Testis (tissue), 2 donors: ENCODE results near the gene GNAI2.

Source experiments
- CTCF ChIP-seq, 3 experiments: fragments of 450-650 bp in 2 of 3; fragments of 200-600 bp in 1 of 3; sonication (generic) in 1 of 3; IDR thresholded peaks; one replicate each; pipeline ENCODE4 v1.5.1; 2016 to 2019; ENCODE audit warnings: antibody characterized with exemption in 3 of 3, mild to moderate bottlenecking in 2 of 3, moderate library complexity in 1 of 3
- POLR2A ChIP-seq: fragments of 450-650 bp; IDR thresholded peaks from one replicate; pipeline ENCODE4 v1.6.1; 2017; ENCODE audit warnings: antibody characterized with exemption, mild to moderate bottlenecking, moderate library complexity

DNA sequence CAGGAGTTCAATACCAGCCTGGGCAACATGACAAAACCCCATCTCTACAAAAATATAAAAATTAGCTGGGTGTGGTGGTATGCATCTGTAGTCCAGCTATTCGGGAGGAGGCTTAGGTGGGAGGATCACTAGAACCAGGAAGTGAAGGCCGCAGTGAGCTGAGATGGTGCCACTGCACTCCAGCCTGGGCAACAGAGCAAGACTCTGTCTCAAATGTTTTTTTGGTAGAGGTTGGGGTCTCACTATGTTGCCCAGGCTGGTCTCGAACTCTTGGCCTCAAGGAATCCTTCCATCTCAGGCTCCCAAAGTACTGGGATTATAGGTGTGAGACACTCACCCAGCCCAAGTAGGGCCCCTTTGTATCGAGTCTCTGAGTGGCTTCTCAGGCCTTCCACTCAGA lies 58.1 kb downstream of the GNAI2 start:
- TF ChIP-seq CTCF (IDR thresholded peaks at IDR 0.05) (no peak), POLR2A (no peak)
